ENCODE results near the gene YY1. TPM values are rescaled to one million over a fixed set of nuclear protein-coding genes. Genes with fewer than 3 reads are reported as not detected.

Gene YY1
- total and polyA plus RNA-seq, 2 of the 8 experiments (the other 6 are each of a cell fraction or from before 2014, with no cell fraction given): 26.4 to 106 TPM

DNA sequence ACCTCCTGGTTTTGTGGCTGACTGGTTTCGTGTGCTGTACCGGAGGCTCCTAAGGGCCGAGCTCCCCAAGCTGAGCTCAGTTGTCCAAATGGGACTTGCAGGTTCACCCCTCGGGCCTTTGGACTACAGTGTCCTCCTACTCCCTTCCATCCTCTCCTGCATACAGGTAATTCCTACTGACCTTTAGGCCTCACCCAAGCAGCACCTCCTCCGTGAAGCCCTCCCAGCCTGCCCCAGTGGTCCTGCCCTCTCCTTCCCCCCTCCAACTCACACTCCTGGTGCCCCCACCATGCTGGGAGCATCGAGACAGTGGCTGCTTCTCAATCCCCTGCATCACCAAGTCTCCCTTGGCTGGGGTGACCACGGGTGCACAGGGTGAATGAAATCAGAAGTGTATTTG, 27.1 kb upstream of the YY1 start (continued):
- TF ChIP-seq, protein P1, sequence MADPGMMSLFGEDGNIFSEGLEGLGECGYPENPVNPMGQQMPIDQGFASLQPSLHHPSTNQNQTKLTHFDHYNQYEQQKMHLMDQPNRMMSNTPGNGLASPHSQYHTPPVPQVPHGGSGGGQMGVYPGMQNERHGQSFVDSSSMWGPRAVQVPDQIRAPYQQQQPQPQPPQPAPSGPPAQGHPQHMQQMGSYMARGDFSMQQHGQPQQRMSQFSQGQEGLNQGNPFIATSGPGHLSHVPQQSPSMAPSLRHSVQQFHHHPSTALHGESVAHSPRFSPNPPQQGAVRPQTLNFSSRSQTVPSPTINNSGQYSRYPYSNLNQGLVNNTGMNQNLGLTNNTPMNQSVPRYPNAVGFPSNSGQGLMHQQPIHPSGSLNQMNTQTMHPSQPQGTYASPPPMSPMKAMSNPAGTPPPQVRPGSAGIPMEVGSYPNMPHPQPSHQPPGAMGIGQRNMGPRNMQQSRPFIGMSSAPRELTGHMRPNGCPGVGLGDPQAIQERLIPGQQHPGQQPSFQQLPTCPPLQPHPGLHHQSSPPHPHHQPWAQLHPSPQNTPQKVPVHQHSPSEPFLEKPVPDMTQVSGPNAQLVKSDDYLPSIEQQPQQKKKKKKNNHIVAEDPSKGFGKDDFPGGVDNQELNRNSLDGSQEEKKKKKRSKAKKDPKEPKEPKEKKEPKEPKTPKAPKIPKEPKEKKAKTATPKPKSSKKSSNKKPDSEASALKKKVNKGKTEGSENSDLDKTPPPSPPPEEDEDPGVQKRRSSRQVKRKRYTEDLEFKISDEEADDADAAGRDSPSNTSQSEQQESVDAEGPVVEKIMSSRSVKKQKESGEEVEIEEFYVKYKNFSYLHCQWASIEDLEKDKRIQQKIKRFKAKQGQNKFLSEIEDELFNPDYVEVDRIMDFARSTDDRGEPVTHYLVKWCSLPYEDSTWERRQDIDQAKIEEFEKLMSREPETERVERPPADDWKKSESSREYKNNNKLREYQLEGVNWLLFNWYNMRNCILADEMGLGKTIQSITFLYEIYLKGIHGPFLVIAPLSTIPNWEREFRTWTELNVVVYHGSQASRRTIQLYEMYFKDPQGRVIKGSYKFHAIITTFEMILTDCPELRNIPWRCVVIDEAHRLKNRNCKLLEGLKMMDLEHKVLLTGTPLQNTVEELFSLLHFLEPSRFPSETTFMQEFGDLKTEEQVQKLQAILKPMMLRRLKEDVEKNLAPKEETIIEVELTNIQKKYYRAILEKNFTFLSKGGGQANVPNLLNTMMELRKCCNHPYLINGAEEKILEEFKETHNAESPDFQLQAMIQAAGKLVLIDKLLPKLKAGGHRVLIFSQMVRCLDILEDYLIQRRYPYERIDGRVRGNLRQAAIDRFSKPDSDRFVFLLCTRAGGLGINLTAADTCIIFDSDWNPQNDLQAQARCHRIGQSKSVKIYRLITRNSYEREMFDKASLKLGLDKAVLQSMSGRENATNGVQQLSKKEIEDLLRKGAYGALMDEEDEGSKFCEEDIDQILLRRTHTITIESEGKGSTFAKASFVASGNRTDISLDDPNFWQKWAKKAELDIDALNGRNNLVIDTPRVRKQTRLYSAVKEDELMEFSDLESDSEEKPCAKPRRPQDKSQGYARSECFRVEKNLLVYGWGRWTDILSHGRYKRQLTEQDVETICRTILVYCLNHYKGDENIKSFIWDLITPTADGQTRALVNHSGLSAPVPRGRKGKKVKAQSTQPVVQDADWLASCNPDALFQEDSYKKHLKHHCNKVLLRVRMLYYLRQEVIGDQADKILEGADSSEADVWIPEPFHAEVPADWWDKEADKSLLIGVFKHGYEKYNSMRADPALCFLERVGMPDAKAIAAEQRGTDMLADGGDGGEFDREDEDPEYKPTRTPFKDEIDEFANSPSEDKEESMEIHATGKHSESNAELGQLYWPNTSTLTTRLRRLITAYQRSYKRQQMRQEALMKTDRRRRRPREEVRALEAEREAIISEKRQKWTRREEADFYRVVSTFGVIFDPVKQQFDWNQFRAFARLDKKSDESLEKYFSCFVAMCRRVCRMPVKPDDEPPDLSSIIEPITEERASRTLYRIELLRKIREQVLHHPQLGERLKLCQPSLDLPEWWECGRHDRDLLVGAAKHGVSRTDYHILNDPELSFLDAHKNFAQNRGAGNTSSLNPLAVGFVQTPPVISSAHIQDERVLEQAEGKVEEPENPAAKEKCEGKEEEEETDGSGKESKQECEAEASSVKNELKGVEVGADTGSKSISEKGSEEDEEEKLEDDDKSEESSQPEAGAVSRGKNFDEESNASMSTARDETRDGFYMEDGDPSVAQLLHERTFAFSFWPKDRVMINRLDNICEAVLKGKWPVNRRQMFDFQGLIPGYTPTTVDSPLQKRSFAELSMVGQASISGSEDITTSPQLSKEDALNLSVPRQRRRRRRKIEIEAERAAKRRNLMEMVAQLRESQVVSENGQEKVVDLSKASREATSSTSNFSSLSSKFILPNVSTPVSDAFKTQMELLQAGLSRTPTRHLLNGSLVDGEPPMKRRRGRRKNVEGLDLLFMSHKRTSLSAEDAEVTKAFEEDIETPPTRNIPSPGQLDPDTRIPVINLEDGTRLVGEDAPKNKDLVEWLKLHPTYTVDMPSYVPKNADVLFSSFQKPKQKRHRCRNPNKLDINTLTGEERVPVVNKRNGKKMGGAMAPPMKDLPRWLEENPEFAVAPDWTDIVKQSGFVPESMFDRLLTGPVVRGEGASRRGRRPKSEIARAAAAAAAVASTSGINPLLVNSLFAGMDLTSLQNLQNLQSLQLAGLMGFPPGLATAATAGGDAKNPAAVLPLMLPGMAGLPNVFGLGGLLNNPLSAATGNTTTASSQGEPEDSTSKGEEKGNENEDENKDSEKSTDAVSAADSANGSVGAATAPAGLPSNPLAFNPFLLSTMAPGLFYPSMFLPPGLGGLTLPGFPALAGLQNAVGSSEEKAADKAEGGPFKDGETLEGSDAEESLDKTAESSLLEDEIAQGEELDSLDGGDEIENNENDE (IDR thresholded peaks at IDR 0.05; ENCODE audit: insufficient replicate concordance, low read length): no peak
- no peak for TF ChIP-seq KDM1A (IDR thresholded peaks at IDR 0.05; ENCODE audit: borderline replicate concordance, low read length)
- TF ChIP-seq HDAC6 (IDR thresholded peaks at IDR 0.05; ENCODE audit: low read depth, low read length): no peak
- no peak for TF ChIP-seq YY1 (IDR thresholded peaks at IDR 0.05; ENCODE audit: low read depth, low read length)
- TF ChIP-seq CBX8 (IDR thresholded peaks at IDR 0.05; ENCODE audit: borderline replicate concordance, low read depth, low read length): no peak
- no peak for TF ChIP-seq TAF7 (optimal IDR thresholded peaks at IDR 0.05; ENCODE audit: borderline replicate concordance, low read depth, low read length)
- no peak for TF ChIP-seq SAP30 (IDR thresholded peaks at IDR 0.05; ENCODE audit: insufficient read depth, insufficient replicate concordance, low read length)
- no peak for TF ChIP-seq TCF12 (IDR thresholded peaks at IDR 0.05; ENCODE audit: low read depth, low read length)
- no peak for TF ChIP-seq POLR2AphosphoS5 (IDR thresholded peaks at IDR 0.05; ENCODE audit: low read depth, low read length)
- TF ChIP-seq EGR1 (IDR thresholded peaks at IDR 0.05; ENCODE audit: borderline replicate concordance, low read depth, low read length): no peak
- TF ChIP-seq GABPA (IDR thresholded peaks at IDR 0.05; ENCODE audit: borderline replicate concordance, insufficient read depth, low read length): no peak
- no peak for TF ChIP-seq SUZ12 (IDR thresholded peaks at IDR 0.05; ENCODE audit: low read length)
